Mucosa of descending colon (tissue), 3 donors: Measurements from ENCODE around the gene MED19. TPM values are rescaled to one million over a fixed set of nuclear protein-coding genes. Genes with fewer than 3 reads are reported as not detected.
A peak's percentile ranks its signal among the peaks of the same experiment; 100 is the strongest.
"Not testable (repeated sequence)": the region's sequence is repeated elsewhere in the genome, so short reads cannot be mapped to it uniquely, and the experiment has no call there.

Source experiments
- ATAC-seq: fragments of 200-7000 bp; cut with Tn5 transposase; one replicate; pipeline ENCODE4 v1.9.1; 2020; ENCODE audit warnings: mild to moderate bottlenecking, moderate library complexity
- DNase-seq, 3 donors: peaks; one replicate each; pipeline ENCODE4 v3.0.0-alpha.2; 2020
- H3K36me3 ChIP-seq: fragments of 200-600 bp; one replicate; pipeline ENCODE4 v1.8.0; 2021; ENCODE audit warnings: low read depth, mild to moderate bottlenecking
- H3K4me1 ChIP-seq: fragments of 200-600 bp; one replicate; pipeline ENCODE4 v1.8.0; 2021; ENCODE audit warnings: low read depth, mild to moderate bottlenecking
- H3K4me3 ChIP-seq: fragments of 200-600 bp; one replicate; pipeline ENCODE4 v1.8.0; 2021; ENCODE audit warnings: mild to moderate bottlenecking
- H3K9me3 ChIP-seq: fragments of 200-600 bp; one replicate; pipeline ENCODE4 v1.8.0; 2021; ENCODE audit warnings: mild to moderate bottlenecking
- intact Hi-C, 2 donors: fragments of 100-400 bp; cut with DNase I in 1 of 2; cut with micrococcal nuclease in 1 of 2; formaldehyde crosslinking; loops; one replicate each; pipeline versions ENCODE4 v1.11.0 to v1.11.1; 2022; cut with DNase I, micrococcal nuclease
- total RNA-seq, 3 donors: library from RNA; stranded (reverse); fragmentation: NEBNext Ultra II Directional in 2 of 3; extraction: Animal tissue kit (Norgen Biotek cat#: 25700) in 2 of 3; gene quantifications; one replicate each; pipeline versions ENCODE4 v1.2.1 to v1.2.4, GENCODE V29; 2021 to 2023
- TF ChIP-seq, protein P1 (sequence below): fragments of 200-600 bp; IDR thresholded peaks from one replicate; pipeline ENCODE4 v1.8.0; 2022; ENCODE audit warnings: antibody characterized with exemption, mild to moderate bottlenecking
- donor health status: DM: no; HTN: no; CAD: no; lungs with moderate emphysema.
- donor health status: DM: no; HTN: no; CAD: no.
- donor health status: DM: no; HTN: yes; CAD: no.

The MED19 gene
- total RNA-seq, 3 donors from 2014 or later, result 10.7 to 14.6 (median 12.5) TPM

DNA sequence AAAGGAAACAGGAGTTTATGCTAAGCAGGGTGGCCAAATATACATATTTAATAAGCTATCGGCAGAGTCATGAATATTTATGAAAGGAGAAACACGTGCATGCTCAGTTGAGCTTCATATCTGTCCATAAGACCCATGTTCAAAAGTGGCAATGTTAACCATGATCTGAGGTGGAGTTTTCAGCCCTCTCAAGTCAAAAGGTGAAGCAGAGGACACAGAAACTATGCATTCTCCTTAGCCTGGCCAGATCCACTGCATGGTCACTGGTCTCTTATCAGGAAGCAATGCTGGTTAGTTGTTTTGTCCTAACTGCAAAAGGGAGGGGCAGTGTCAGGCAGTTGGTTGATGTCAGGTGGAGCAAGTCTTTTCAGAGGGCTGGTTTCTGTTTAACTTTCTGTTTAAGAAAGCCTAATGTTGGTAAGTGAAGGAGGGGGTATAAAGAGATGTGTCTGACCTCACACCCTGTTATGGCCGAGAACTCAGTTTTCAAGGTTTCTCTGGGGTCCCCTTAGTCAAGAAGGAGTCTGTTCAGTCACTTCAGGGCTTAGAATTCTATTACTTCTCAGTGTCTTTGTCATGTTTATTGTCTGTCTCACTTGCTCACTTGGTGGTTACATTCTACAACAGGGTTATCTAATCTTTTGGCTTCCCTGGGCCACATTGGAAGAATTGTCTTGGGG is 23.7 kb upstream of the MED19 start:
- ATAC-seq, result peak; percentile 91
- peaks cover 12% of the 10 kb centered on the region for H3K4me1 ChIP-seq
- TF ChIP-seq, protein P1, sequence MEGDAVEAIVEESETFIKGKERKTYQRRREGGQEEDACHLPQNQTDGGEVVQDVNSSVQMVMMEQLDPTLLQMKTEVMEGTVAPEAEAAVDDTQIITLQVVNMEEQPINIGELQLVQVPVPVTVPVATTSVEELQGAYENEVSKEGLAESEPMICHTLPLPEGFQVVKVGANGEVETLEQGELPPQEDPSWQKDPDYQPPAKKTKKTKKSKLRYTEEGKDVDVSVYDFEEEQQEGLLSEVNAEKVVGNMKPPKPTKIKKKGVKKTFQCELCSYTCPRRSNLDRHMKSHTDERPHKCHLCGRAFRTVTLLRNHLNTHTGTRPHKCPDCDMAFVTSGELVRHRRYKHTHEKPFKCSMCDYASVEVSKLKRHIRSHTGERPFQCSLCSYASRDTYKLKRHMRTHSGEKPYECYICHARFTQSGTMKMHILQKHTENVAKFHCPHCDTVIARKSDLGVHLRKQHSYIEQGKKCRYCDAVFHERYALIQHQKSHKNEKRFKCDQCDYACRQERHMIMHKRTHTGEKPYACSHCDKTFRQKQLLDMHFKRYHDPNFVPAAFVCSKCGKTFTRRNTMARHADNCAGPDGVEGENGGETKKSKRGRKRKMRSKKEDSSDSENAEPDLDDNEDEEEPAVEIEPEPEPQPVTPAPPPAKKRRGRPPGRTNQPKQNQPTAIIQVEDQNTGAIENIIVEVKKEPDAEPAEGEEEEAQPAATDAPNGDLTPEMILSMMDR, result no peak
- DNase-seq, result peak in 1 of 3 donors; percentile 45
- no peaks in the 10 kb centered on the region for H3K36me3 ChIP-seq
- no peaks in the 10 kb centered on the region for H3K9me3 ChIP-seq
- H3K4me3 ChIP-seq, result no peak overlapping the region
- intact Hi-C loops, result no loop called here

DNA sequence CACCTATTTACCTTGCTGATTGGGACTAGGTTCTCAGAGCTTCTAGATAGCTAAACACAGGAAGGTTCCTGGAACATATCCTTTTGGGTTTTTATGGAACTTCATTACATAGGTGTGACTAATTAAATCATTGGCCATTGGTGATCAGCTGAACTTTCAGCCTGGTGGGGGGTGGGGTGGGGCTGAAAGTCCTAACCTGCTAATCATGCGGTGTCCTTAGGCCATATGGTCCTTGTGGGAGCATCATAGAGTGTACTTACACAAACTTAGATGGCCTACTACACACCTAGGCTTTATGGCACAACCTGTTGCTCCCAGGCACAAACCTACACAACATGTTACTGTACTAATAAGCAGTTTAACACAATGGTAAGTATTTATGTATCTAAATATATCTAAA is 20.6 kb upstream of the MED19 start:
- H3K4me3 ChIP-seq, result no peak overlapping the region
- H3K9me3 ChIP-seq, result no peaks in the 10 kb centered on the region
- H3K4me1 ChIP-seq, result peaks cover 11% of the 10 kb centered on the region
- intact Hi-C loops, result no loop called here
- DNase-seq (no peak), ATAC-seq (peak; percentile 60)
- TF ChIP-seq, protein P1, result no peak
- no peaks in the 10 kb centered on the region for H3K36me3 ChIP-seq

DNA sequence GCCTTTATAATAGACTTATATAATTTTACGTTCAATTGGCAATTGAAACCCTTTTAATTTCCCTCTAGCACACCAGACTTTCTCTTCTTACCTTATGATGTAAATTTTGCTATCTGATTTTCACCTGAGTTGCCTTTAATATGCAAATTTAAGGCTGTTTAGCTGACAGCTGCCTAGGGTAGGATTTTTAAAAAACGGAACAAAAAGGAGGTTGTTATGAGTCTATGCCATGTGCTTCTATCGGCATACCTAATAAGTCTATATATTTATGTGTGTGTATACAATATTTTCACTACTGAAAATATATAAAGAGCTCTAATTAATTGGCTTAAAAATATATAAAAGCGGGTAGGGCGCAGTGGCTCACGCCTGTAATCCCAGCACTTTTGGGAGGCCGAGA is 17.5 kb upstream of the MED19 start:
- Histone ChIP-seq H3K9me3 (no peaks in the 10 kb centered on the region), H3K4me1 (no peaks in the 10 kb centered on the region), H3K4me3 (no peak overlapping the region), H3K36me3 (no peaks in the 10 kb centered on the region)
- no peak for ATAC-seq
- intact Hi-C loops, result no loop called here
- TF ChIP-seq, protein P1, result no peak
- no peak for DNase-seq

DNA sequence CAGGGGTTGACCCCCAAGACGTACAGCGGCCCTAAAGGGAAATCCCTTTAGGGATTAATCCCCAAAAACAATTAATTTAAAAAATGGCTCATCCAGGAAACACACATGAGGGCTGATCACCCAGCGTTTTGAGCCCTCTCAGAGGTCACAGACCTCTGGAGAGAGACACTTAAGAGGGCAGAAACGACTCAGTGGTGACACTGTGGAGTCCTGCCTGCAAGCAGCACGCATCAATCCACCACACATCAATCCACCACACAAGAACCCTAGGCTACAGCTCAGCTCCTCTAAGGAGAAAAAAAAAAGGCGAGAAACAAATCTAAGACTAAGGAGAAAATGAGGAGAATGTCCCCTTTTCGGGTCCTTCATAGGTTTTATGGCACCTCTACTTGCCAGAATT is 16.8 kb upstream of the MED19 start:
- H3K4me1 ChIP-seq, result no peaks in the 10 kb centered on the region
- TF ChIP-seq, protein P1, result no peak
- H3K4me3 ChIP-seq, result no peak overlapping the region
- ATAC-seq, result no peak
- H3K9me3 ChIP-seq, result no peaks in the 10 kb centered on the region
- intact Hi-C loops, result no loop called here
- no peak for DNase-seq
- no peaks in the 10 kb centered on the region for H3K36me3 ChIP-seq

DNA sequence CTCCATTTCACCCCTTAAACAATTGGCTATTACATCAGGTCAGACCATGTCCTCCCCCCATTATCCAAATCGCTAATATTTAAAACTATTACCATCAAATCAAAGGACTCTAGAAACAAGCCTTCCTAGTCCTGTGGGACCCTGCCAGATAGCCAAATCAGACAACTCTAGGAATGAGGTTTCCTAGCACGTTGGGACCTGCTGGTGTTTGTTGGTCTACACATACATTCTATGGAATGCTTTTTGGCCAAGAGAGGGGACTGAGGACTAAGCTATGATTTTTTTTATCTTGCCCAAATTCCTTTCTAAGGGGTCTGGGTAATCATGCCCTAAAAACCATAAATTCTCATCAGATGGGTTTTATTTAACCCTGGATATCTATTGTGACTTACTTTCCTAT is 15.2 kb upstream of the MED19 start:
- TF ChIP-seq, protein P1, result no peak
- ATAC-seq, result no peak
- Histone ChIP-seq H3K4me3 (no peak overlapping the region), H3K9me3 (no peaks in the 10 kb centered on the region), H3K4me1 (no peaks in the 10 kb centered on the region), H3K36me3 (no peaks in the 10 kb centered on the region)
- intact Hi-C loops, result no loop called here
- DNase-seq, result no peak

DNA sequence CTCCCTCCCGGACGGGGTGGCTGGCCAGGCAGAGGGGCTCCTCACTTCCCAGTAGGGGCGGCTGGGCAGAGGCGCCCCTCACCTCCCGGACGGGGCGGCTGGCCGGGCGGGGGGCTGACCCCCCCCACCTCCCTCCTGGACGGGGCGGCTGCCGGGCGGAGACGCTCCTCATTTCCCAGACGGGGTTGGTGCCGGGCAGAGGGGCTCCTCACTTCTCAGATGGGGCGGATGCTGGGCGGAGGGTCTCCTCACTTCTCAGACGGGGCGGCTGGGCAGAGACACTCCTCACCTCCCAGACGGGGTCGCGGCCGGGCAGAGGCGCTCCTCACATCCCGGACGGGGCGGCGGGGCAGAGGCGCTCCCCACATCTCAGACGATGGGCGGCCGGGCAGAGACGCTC is 4.7 kb upstream of the MED19 start:
- ATAC-seq, H3K36me3 ChIP-seq, DNase-seq, intact Hi-C loops, H3K4me3 ChIP-seq, H3K9me3 ChIP-seq: not testable (repeated sequence)
- H3K4me1 ChIP-seq, result peaks cover 11% of the 10 kb centered on the region
